ENCODE data around the gene B3GALT4.

B3GALT4 gene

GRCh38 chr6:33289784-33290315, 12.9 kb downstream of the B3GALT4 start:
- no peak for DNase-seq (ENCODE audit: low read depth in 2 of 2, low spot score in 1 of 2)

GRCh38 chr6:33290459-33290858, 13.5 kb downstream of the B3GALT4 start:
- no peak for DNase-seq (ENCODE audit: low read depth in 2 of 2, low spot score in 1 of 2)

GRCh38 chr6:33292996-33293682, 16.2 kb downstream of the B3GALT4 start:
- no peak for DNase-seq (ENCODE audit: low read depth in 2 of 2, low spot score in 1 of 2)

GRCh38 chr6:33294086-33294823, 17.3 kb downstream of the B3GALT4 start:
- no peak for DNase-seq (ENCODE audit: low read depth in 2 of 2, low spot score in 1 of 2)

GRCh38 chr6:33295621-33296369, 18.9 kb downstream of the B3GALT4 start:
- no peak for DNase-seq (ENCODE audit: low read depth in 2 of 2, low spot score in 1 of 2)

- no peak for DNase-seq (ENCODE audit: low read depth in 2 of 2, low spot score in 1 of 2)
These were observed 20.0 kb downstream of the B3GALT4 start for GRCh38 chr6:33296797-33297405.

GRCh38 chr6:33297406-33297955, 20.6 kb downstream of the B3GALT4 start:
- no peak for DNase-seq (ENCODE audit: low read depth in 2 of 2, low spot score in 1 of 2)

GRCh38 chr6:33297956-33298772, 21.2 kb downstream of the B3GALT4 start:
- DNase-seq (ENCODE audit: low read depth in 2 of 2, low spot score in 1 of 2) = no peak

- no peak for DNase-seq (ENCODE audit: low read depth in 2 of 2, low spot score in 1 of 2)
These were observed 21.9 kb downstream of the B3GALT4 start, which contains the start of gene RGL2 for GRCh38 chr6:33298773-33299236. Gene RGL2, minus strand, starts transcription at chr6:33298942. Its CDS starts 332 bp downstream, at chr6:33298610.

- DNase-seq (ENCODE audit: low read depth in 2 of 2, low spot score in 1 of 2) = peak; percentile 89 to 92
These were observed 22.5 kb downstream of the B3GALT4 start for GRCh38 chr6:33299237-33299944.

GRCh38 chr6:33301877-33302276, 25.0 kb downstream of the B3GALT4 start:
- no peak for DNase-seq (ENCODE audit: low read depth in 2 of 2, low spot score in 1 of 2)

GRCh38 chr6:33304216-33304615, 27.3 kb downstream of the B3GALT4 start:
- DNase-seq (ENCODE audit: low read depth in 2 of 2, low spot score in 1 of 2) = no peak

GRCh38 chr6:33305052-33305451, 28.1 kb downstream of the B3GALT4 start:
- DNase-seq (ENCODE audit: low read depth in 2 of 2, low spot score in 1 of 2) = no peak

- DNase-seq (ENCODE audit: low read depth in 2 of 2, low spot score in 1 of 2) = no peak
These were observed 29.4 kb downstream of the B3GALT4 start for GRCh38 chr6:33306356-33306755.

- DNase-seq (ENCODE audit: low read depth in 2 of 2, low spot score in 1 of 2) = peak in 1 of 2 donors; percentile 65
These were observed 35.6 kb downstream of the B3GALT4 start for GRCh38 chr6:33312361-33313104.

- no peak for DNase-seq (ENCODE audit: low read depth in 2 of 2, low spot score in 1 of 2)
These were observed 36.3 kb downstream of the B3GALT4 start for GRCh38 chr6:33313105-33313708.

- peak in 1 of 2 donors; percentile 79 for DNase-seq (ENCODE audit: low read depth in 2 of 2, low spot score in 1 of 2)
These were observed 37.0 kb downstream of the B3GALT4 start, which contains the start of gene TAPBP for GRCh38 chr6:33313709-33314514. Gene TAPBP, minus strand, starts transcription at chr6:33314078. Its CDS starts 37 bp downstream, at chr6:33314041.

Data from stimulated activated CD8-positive, alpha-beta memory T cell treated with anti-CD3 and anti-CD28 coated beads, Interleukin-4, amount 100 ng/mL, for 1 hour (primary cell).